ENCODE data around the gene NBL1.
A peak's percentile ranks its signal among the peaks of the same experiment; 100 is the strongest.

The NBL1 gene

DNA sequence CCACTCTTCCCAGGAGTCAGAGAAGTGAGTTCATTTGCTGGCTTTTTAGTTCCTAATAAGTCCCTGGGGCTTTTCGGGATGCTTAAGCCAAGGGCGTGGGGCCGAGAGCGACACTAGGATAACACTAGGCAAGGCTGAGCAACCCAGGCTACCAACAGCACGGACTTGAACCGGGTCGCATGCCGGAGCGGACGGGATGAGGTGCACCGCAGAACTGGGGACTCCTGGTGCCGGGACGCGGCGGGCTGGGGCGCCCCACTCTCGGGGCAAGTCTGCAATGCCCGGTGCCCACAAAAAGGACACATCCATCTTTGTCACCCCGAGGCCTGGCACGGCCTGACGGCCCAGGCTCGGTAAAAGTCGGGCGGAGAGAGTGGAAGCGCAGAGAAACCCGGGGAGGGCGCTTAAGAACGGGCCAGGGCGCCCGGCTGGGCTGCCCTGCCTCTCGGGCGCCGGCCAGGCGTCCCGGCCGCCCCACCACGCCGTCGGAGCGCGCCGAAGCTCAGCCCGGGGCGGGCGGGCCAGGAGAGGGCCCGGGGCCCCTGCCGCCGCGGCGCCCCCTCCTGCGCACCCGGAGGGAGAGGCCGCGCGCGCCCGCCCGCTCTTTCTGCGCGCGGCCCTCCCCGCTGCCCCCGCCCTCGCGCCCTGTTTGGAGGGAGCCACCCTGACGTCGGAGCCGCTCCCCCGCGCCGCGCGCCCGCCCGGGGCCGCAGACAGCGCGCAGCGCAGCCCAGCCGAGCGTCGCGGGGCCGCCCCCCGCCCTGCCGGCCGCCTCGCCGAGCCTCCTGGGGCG is at the start of gene NBL1:
NBL1 (plus strand) TSS at position 710 of the 793 bp plus-strand sequence. CDS start 10,720 bp downstream, outside the sequence.
- DNase-seq (ENCODE audit: low read depth), result no peak

GRCh38 chr1:19596065-19596713 is 47.9 kb upstream of the NBL1 start:
- DNase-seq (ENCODE audit: low read depth), result no peak

GRCh38 chr1:19596714-19597495 is 47.2 kb upstream of the NBL1 start:
- peak; percentile 91 for DNase-seq (ENCODE audit: low read depth)

DNA sequence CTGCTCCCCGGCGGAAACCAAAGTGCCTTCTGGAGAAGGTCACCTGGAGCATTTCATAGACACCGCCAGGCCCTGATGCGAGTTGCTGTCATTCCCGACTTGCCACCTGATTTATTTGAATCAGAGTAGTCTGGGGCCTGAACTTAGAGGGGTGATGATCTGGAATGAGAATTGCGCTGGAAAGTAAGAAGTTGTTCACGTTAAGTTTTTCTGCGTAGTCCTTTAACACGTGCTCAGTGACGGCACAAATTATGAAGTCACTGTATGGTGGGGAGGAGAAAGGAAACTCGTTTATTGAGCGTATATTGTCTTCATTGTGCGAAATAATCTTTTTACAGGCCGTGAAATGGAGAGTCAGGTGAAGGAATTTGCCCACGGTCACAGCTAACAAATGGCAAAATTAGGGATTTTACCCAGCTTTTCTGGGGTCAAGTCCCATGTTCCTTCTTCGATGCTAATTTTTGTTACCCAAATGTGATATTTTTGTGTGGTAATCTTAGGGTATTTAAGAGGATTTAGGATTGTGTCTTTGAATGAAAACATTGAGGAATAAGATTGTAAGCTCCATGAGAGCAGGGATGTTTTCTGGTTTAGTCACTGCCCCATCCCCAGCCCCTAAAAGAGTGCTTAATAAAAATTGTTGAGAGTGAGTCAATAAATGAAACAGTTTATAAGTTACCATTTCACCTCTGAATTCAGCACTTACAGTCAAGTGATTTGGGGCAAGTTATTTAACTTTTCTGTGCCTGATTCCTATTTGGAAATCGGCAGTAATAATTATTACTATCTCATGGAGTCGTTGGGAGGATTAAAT is 46.4 kb upstream of the NBL1 start:
- peak; percentile 38 for DNase-seq (ENCODE audit: low read depth)

- no peak for DNase-seq (ENCODE audit: low read depth)
Measured at GRCh38 chr1:19599810-19600209, 44.3 kb upstream of the NBL1 start.

- no peak for DNase-seq (ENCODE audit: low read depth)
Measured at GRCh38 chr1:19602486-19602885, 41.6 kb upstream of the NBL1 start.

DNA sequence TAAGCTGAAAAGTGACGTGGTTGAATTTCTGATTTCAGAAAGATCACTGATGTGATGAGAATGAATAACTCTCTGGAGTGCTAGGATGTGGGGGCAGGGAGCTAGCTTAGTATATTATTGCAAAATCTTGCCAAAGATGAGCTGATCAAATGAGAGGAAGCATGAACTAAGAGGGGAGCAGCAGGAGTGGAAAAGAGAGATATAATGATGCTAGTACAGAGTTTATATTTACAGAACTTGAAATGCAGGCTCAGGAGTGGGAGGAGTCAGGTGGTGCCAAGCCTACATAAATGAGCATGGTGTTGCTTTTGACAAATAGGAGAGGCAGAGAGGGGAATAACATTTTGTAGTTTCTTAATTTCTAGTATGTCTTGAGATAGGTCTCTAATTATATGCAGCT is 38.1 kb upstream of the NBL1 start:
- no peak for DNase-seq (ENCODE audit: low read depth)

DNA sequence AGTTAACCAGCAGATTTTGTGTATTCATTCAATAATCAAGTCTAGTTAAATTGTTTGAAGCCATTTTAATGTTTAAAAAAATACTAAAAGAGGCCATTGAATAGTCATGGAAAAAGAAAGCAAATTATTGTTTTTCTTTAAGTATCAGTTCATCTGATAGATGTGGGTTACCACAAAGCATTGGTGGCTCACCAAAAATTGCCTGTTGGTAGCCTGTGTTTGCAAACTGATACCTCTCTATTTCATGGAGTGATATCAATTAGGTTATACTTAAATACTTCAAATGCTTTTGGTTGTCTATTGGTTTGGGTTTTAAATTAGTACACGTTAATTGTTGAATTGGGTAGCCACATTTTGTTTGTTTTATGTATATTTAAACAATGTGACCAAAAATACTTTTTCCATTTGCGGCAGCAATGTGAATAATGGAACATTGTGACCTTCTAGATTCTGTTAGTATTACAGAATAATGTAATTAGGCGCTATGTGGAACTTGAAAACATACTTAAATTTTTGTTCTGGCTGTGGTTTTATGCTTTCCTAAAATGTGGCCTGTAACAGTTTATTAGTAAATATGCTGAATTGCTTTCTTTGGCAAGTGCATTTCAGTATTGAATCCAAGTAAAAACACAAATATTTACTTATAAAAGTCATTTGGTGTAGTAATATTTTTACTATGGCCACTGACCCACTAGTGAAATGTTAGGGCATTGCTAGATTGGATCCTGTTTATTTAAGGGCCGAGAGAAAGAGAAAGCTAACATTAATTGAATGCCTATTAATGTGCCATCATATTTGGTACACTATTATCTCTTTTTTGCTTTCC is 37.1 kb upstream of the NBL1 start:
- no peak for DNase-seq (ENCODE audit: low read depth)

- DNase-seq (ENCODE audit: low read depth), result no peak
Measured at GRCh38 chr1:19608232-19608631, 35.9 kb upstream of the NBL1 start.

- DNase-seq (ENCODE audit: low read depth), result no peak
Measured at GRCh38 chr1:19610282-19610981, 33.7 kb upstream of the NBL1 start.

DNA sequence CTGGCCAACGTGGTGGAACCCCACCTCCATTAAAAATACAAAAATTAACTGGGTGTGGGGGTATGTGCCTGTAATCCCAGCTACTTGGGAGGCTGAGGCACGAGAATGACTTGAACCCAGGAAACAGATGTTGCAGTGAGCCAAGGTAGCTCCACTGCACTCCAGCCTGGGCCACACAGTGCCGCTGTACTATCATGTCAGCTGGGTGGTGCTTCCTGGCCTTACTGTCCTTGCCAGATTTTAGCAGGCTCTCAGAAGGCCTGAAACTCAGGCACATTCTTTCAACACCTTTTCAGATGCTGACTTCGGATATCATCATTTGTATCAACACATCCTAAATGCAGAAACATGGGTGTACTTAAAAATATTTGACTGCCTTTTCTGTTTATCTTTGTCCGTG is 31.6 kb upstream of the NBL1 start:
- DNase-seq (ENCODE audit: low read depth), result no peak

- DNase-seq (ENCODE audit: low read depth), result no peak
Measured at GRCh38 chr1:19613171-19613703, 30.9 kb upstream of the NBL1 start.

- DNase-seq (ENCODE audit: low read depth), result no peak
Measured at GRCh38 chr1:19615438-19615837, 28.7 kb upstream of the NBL1 start.

DNA sequence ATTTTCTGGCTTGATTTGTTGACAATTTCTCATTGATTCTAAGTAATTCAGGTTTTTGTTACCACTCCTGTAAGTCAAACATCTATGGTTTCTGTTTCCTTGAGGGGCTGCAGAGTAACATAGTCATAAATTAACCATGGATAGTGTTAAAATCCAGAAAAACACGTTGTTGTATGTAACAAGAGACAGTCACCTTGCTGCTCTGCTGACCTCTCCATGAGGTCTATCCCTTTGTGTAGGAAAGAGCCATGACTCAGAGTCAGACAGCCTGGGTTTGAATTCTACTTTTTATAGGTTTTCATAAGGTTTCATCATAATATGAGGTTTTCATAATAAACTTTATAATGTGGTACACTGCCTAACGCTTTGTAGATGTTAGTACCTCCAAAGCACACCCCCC is 27.6 kb upstream of the NBL1 start:
- no peak for DNase-seq (ENCODE audit: low read depth)

GRCh38 chr1:19617376-19617775 is 26.7 kb upstream of the NBL1 start:
- no peak for DNase-seq (ENCODE audit: low read depth)

DNA sequence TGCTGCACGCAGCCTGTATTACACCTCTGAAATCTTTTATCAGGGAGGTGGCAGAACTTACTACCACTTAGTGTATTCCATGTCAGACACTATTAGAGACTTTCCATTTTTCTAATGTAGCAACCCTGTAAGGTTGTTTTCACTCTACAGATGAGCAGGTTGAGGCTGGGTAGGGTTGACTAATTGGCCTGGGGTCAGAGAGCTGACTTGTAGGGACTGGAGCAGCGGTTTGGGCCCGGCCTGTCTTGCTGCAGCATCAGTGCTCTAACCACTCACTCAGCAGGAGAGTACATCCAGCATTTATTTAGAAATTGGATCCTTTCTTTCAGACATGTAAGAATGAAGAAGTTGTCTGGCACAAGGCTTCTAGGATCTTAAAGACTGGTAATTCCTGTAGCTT is 25.7 kb upstream of the NBL1 start:
- no peak for DNase-seq (ENCODE audit: low read depth)

- no peak for DNase-seq (ENCODE audit: low read depth)
Measured at GRCh38 chr1:19619697-19620384, 24.3 kb upstream of the NBL1 start.

- no peak for DNase-seq (ENCODE audit: low read depth)
Measured at GRCh38 chr1:19620786-19621185, 23.3 kb upstream of the NBL1 start.

GRCh38 chr1:19621274-19621950 is 22.7 kb upstream of the NBL1 start:
- DNase-seq (ENCODE audit: low read depth), result no peak
